Frontal cortex (tissue), 4 donors: ENCODE data around the gene CDK6. TPM values are rescaled to one million over a fixed set of nuclear protein-coding genes. Genes with fewer than 3 reads are reported as not detected.
A peak's percentile ranks its signal among the peaks of the same experiment; 100 is the strongest.

Source experiments
- DNase-seq, 2 donors: peaks; one replicate each; pipeline ENCODE4 v3.0.0; 2012; ENCODE audit warnings: low spot score in 2 of 2
- FAIRE-seq: peaks from 2 replicates; lab custom pipeline; 2012; peaks lifted over from hg19 to GRCh38; lab: Jason Lieb, UNC
- total RNA-seq: library from RNA; depleted of rRNA; stranded (reverse); fragments of >200 nt; gene quantifications from one replicate; pipeline ENCODE4 v1.2.3, GENCODE V29; 2014
- donor health status: control.
- donor health status: control.
- donor health status: control.

CDK6 gene
- total RNA-seq, 1 donor from 2014 or later: 10.2 TPM

- no peak for FAIRE-seq
- no peak for DNase-seq
Observed at GRCh38 chr7:92698237-92698841, 138.0 kb downstream of the CDK6 start.

- no peak for DNase-seq
- FAIRE-seq: no peak
Observed at GRCh38 chr7:92697414-92697813, 139.0 kb downstream of the CDK6 start.

GRCh38 chr7:92697012-92697411, 139.4 kb downstream of the CDK6 start:
- no peak for DNase-seq
- no peak for FAIRE-seq

- FAIRE-seq (no peak), DNase-seq (no peak)
Observed at GRCh38 chr7:92696584-92696983, 139.8 kb downstream of the CDK6 start.

GRCh38 chr7:92695308-92696261, 140.8 kb downstream of the CDK6 start:
- FAIRE-seq: no peak
- DNase-seq: no peak

GRCh38 chr7:92694211-92694610, 142.2 kb downstream of the CDK6 start:
- DNase-seq (no peak), FAIRE-seq (no peak)

GRCh38 chr7:92693519-92693918, 142.9 kb downstream of the CDK6 start:
- FAIRE-seq: no peak
- DNase-seq: no peak

- peak in 1 of 2 donors; percentile 16 for DNase-seq
- FAIRE-seq: peak; percentile 74
Observed at GRCh38 chr7:92691578-92691977, 144.8 kb downstream of the CDK6 start.

GRCh38 chr7:92685136-92686042, 151.0 kb downstream of the CDK6 start:
- no peak for FAIRE-seq
- DNase-seq: no peak

- DNase-seq (no peak), FAIRE-seq (no peak)
Observed at GRCh38 chr7:92684274-92684673, 152.1 kb downstream of the CDK6 start.

GRCh38 chr7:92682903-92683539, 153.4 kb downstream of the CDK6 start:
- DNase-seq (no peak), FAIRE-seq (no peak)

- FAIRE-seq (no peak), DNase-seq (no peak)
Observed at GRCh38 chr7:92682330-92682729, 154.0 kb downstream of the CDK6 start.

GRCh38 chr7:92681633-92682032, 154.7 kb downstream of the CDK6 start:
- FAIRE-seq (no peak), DNase-seq (no peak)

- FAIRE-seq (no peak), DNase-seq (no peak)
Observed at GRCh38 chr7:92680442-92680841, 155.9 kb downstream of the CDK6 start.

GRCh38 chr7:92678291-92678920, 158.0 kb downstream of the CDK6 start:
- no peak for DNase-seq
- no peak for FAIRE-seq

GRCh38 chr7:92674379-92674778, 162.0 kb downstream of the CDK6 start:
- DNase-seq (no peak), FAIRE-seq (no peak)

- no peak for FAIRE-seq
Observed at GRCh38 chr7:92671505-92672169, 164.7 kb downstream of the CDK6 start.

GRCh38 chr7:92670204-92670851, 166.0 kb downstream of the CDK6 start:
- FAIRE-seq (no peak), DNase-seq (no peak)

More at GRCh38 chr7:92671505-92672169, 164.7 kb downstream of the CDK6 start:
- DNase-seq: no peak
